Measurements from ENCODE around the gene CYP2W1. TPM values are rescaled to one million over a fixed set of nuclear protein-coding genes. Genes with fewer than 3 reads are reported as not detected.

CYP2W1 gene
- total RNA-seq, 1 experiment from 2014 or later = not detected

- H3K4me1 ChIP-seq (ENCODE audit: low read length) = peaks cover 60% of the 10 kb centered on the region
- H3K4me2 ChIP-seq (ENCODE audit: low read depth, low read length, poor library complexity, severe bottlenecking) = peak overlapping the region; percentile 77
- H3K9me3 ChIP-seq (ENCODE audit: low read length) = no peaks in the 10 kb centered on the region
- H3K36me3 ChIP-seq (ENCODE audit: insufficient read depth, low read length) = no peaks in the 10 kb centered on the region
- H3K27ac ChIP-seq (ENCODE audit: low read length) = no peak overlapping the region
- no peak overlapping the region for H3K9ac ChIP-seq (ENCODE audit: low read length)
- H4K20me1 ChIP-seq (ENCODE audit: insufficient read depth, low read depth, low read length) = peaks cover 49% of the 10 kb centered on the region
- no peaks in the 10 kb centered on the region for H3K27me3 ChIP-seq (ENCODE audit: low read length)
- H2AFZ ChIP-seq (ENCODE audit: low read length) = no peak overlapping the region
- no peaks in the 10 kb centered on the region for H3K79me2 ChIP-seq (ENCODE audit: low read length)
- peak overlapping the region; percentile 62; the same call in 1 of the 2 replicates for H3K4me3 ChIP-seq (ENCODE audit: low read length)
- no peak for DNase-seq
- no peaks in the 10 kb centered on the region for H3K9me2 ChIP-seq (replicated peaks; ENCODE audit: insufficient read depth, low read length)
Observed at GRCh38 chr7:1026721-1027161, 43.8 kb downstream of the CYP2W1 start.

- H3K4me3 ChIP-seq (ENCODE audit: low read length) = peak overlapping the region; percentile 62; the same call in 1 of the 2 replicates
- no peak overlapping the region for H2AFZ ChIP-seq (ENCODE audit: low read length)
- H4K20me1 ChIP-seq (ENCODE audit: insufficient read depth, low read depth, low read length) = peaks cover 42% of the 10 kb centered on the region
- peak overlapping the region; percentile 65 for H3K9ac ChIP-seq (ENCODE audit: low read length)
- H3K27ac ChIP-seq (ENCODE audit: low read length) = no peak overlapping the region
- no peaks in the 10 kb centered on the region for H3K9me3 ChIP-seq (ENCODE audit: low read length)
- H3K27me3 ChIP-seq (ENCODE audit: low read length) = no peaks in the 10 kb centered on the region
- H3K4me2 ChIP-seq (ENCODE audit: low read depth, low read length, poor library complexity, severe bottlenecking) = peak overlapping the region; percentile 77
- H3K4me1 ChIP-seq (ENCODE audit: low read length) = peaks cover 60% of the 10 kb centered on the region
- H3K36me3 ChIP-seq (ENCODE audit: insufficient read depth, low read length) = no peaks in the 10 kb centered on the region
- no peak for DNase-seq
- no peaks in the 10 kb centered on the region for H3K9me2 ChIP-seq (replicated peaks; ENCODE audit: insufficient read depth, low read length)
- no peaks in the 10 kb centered on the region for H3K79me2 ChIP-seq (ENCODE audit: low read length)
Observed at GRCh38 chr7:1027242-1028043, 44.5 kb downstream of the CYP2W1 start.

GRCh38 chr7:1028044-1028770, 45.2 kb downstream of the CYP2W1 start:
- H3K9me2 ChIP-seq (replicated peaks; ENCODE audit: insufficient read depth, low read length) = no peaks in the 10 kb centered on the region
- H2AFZ ChIP-seq (ENCODE audit: low read length) = no peak overlapping the region
- no peaks in the 10 kb centered on the region for H3K27me3 ChIP-seq (ENCODE audit: low read length)
- peak; percentile 66 for DNase-seq
- H3K79me2 ChIP-seq (ENCODE audit: low read length) = no peaks in the 10 kb centered on the region
- peak overlapping the region; percentile 77 for H3K4me2 ChIP-seq (ENCODE audit: low read depth, low read length, poor library complexity, severe bottlenecking)
- peaks cover 53% of the 10 kb centered on the region for H3K4me1 ChIP-seq (ENCODE audit: low read length)
- H4K20me1 ChIP-seq (ENCODE audit: insufficient read depth, low read depth, low read length) = peaks cover 41% of the 10 kb centered on the region
- H3K27ac ChIP-seq (ENCODE audit: low read length) = no peak overlapping the region
- H3K36me3 ChIP-seq (ENCODE audit: insufficient read depth, low read length) = no peaks in the 10 kb centered on the region
- peak overlapping the region; percentile 65 for H3K9ac ChIP-seq (ENCODE audit: low read length)
- peak overlapping the region; percentile 62; the same call in 1 of the 2 replicates for H3K4me3 ChIP-seq (ENCODE audit: low read length)
- no peaks in the 10 kb centered on the region for H3K9me3 ChIP-seq (ENCODE audit: low read length)

- Histone ChIP-seq H3K4me2 (ENCODE audit: low read depth, low read length, poor library complexity, severe bottlenecking) (peak overlapping the region; percentile 77), H3K27me3 (ENCODE audit: low read length) (no peaks in the 10 kb centered on the region), H3K9me2 (replicated peaks; ENCODE audit: insufficient read depth, low read length) (no peaks in the 10 kb centered on the region), H3K9me3 (ENCODE audit: low read length) (no peaks in the 10 kb centered on the region), H3K79me2 (ENCODE audit: low read length) (no peaks in the 10 kb centered on the region), H3K27ac (ENCODE audit: low read length) (no peak overlapping the region), H2AFZ (ENCODE audit: low read length) (no peak overlapping the region), H3K4me3 (ENCODE audit: low read length) (peak overlapping the region; percentile 62; the same call in 1 of the 2 replicates), H3K9ac (ENCODE audit: low read length) (peak overlapping the region; percentile 65), H3K4me1 (ENCODE audit: low read length) (peaks cover 45% of the 10 kb centered on the region), H4K20me1 (ENCODE audit: insufficient read depth, low read depth, low read length) (peaks cover 35% of the 10 kb centered on the region), H3K36me3 (ENCODE audit: insufficient read depth, low read length) (no peaks in the 10 kb centered on the region)
- no peak for DNase-seq
Observed at GRCh38 chr7:1028775-1029636, 46.0 kb downstream of the CYP2W1 start.

GRCh38 chr7:1029637-1030443, 46.9 kb downstream of the CYP2W1 start:
- Histone ChIP-seq H3K9ac (ENCODE audit: low read length) (no peak overlapping the region), H3K79me2 (ENCODE audit: low read length) (no peaks in the 10 kb centered on the region), H3K9me2 (replicated peaks; ENCODE audit: insufficient read depth, low read length) (no peaks in the 10 kb centered on the region), H3K4me1 (ENCODE audit: low read length) (peaks cover 37% of the 10 kb centered on the region), H3K27ac (ENCODE audit: low read length) (no peak overlapping the region), H3K9me3 (ENCODE audit: low read length) (no peaks in the 10 kb centered on the region), H3K4me3 (ENCODE audit: low read length) (no peak overlapping the region), H4K20me1 (ENCODE audit: insufficient read depth, low read depth, low read length) (peaks cover 34% of the 10 kb centered on the region), H2AFZ (ENCODE audit: low read length) (no peak overlapping the region), H3K4me2 (ENCODE audit: low read depth, low read length, poor library complexity, severe bottlenecking) (no peak overlapping the region), H3K27me3 (ENCODE audit: low read length) (no peaks in the 10 kb centered on the region), H3K36me3 (ENCODE audit: insufficient read depth, low read length) (no peaks in the 10 kb centered on the region)
- DNase-seq = no peak

GRCh38 chr7:1030444-1031070, 47.6 kb downstream of the CYP2W1 start:
- Histone ChIP-seq H3K4me1 (ENCODE audit: low read length) (peaks cover 30% of the 10 kb centered on the region), H3K4me2 (ENCODE audit: low read depth, low read length, poor library complexity, severe bottlenecking) (no peak overlapping the region), H3K27me3 (ENCODE audit: low read length) (no peaks in the 10 kb centered on the region), H4K20me1 (ENCODE audit: insufficient read depth, low read depth, low read length) (peaks cover 31% of the 10 kb centered on the region; the same call in 1 of the 2 replicates), H3K79me2 (ENCODE audit: low read length) (no peaks in the 10 kb centered on the region), H3K27ac (ENCODE audit: low read length) (no peak overlapping the region), H2AFZ (ENCODE audit: low read length) (no peak overlapping the region), H3K9me3 (ENCODE audit: low read length) (no peaks in the 10 kb centered on the region), H3K9me2 (replicated peaks; ENCODE audit: insufficient read depth, low read length) (no peaks in the 10 kb centered on the region), H3K9ac (ENCODE audit: low read length) (no peak overlapping the region), H3K36me3 (ENCODE audit: insufficient read depth, low read length) (no peaks in the 10 kb centered on the region), H3K4me3 (ENCODE audit: low read length) (no peak overlapping the region)
- DNase-seq = no peak

GRCh38 chr7:1031716-1032455, 48.9 kb downstream of the CYP2W1 start:
- H3K27ac ChIP-seq (ENCODE audit: low read length) = no peak overlapping the region
- H3K4me1 ChIP-seq (ENCODE audit: low read length) = peaks cover 16% of the 10 kb centered on the region
- DNase-seq = no peak
- no peak overlapping the region for H3K9ac ChIP-seq (ENCODE audit: low read length)
- H3K4me2 ChIP-seq (ENCODE audit: low read depth, low read length, poor library complexity, severe bottlenecking) = no peak overlapping the region
- no peaks in the 10 kb centered on the region for H3K9me3 ChIP-seq (ENCODE audit: low read length)
- no peaks in the 10 kb centered on the region for H3K79me2 ChIP-seq (ENCODE audit: low read length)
- peaks cover 27% of the 10 kb centered on the region; the same call in 1 of the 2 replicates for H4K20me1 ChIP-seq (ENCODE audit: insufficient read depth, low read depth, low read length)
- no peak overlapping the region for H3K4me3 ChIP-seq (ENCODE audit: low read length)
- no peak overlapping the region for H2AFZ ChIP-seq (ENCODE audit: low read length)
- no peaks in the 10 kb centered on the region for H3K36me3 ChIP-seq (ENCODE audit: insufficient read depth, low read length)
- H3K27me3 ChIP-seq (ENCODE audit: low read length) = no peaks in the 10 kb centered on the region
- no peaks in the 10 kb centered on the region for H3K9me2 ChIP-seq (replicated peaks; ENCODE audit: insufficient read depth, low read length)

Measured in Karpas-422 (cell line).